GM10248 (cell line): ENCODE data around the gene ADTRP.

Experiments
- CTCF ChIA-PET: fragments of 300-600 bp; sonication (Branson Sonifier 250); formaldehyde crosslinking; extraction: SDS; loops from one replicate; lab custom pipeline; 2021; ENCODE audit warnings: antibody characterized with exemption; lab: Yijun Ruan, JAX
- POLR2A ChIA-PET: fragments of 350-650 bp; sonication (Branson Sonifier 250); formaldehyde crosslinking; extraction: SDS; loops from one replicate; lab custom pipeline; 2020; ENCODE audit warnings: antibody characterized with exemption; lab: Yijun Ruan, JAX
- DNase-seq: peaks from one replicate; pipeline ENCODE4 v3.0.0; 2012; ENCODE audit errors: extremely low spot score
- TF ChIP-seq, protein P1 (sequence below): IDR thresholded peaks from 2 replicates; pipeline ENCODE4 v1.5.1; 2012; ENCODE audit warnings: mild to moderate bottlenecking, low read depth; ENCODE audit errors: extremely low read depth, missing control alignments, control extremely low read depth

The ADTRP gene

DNA sequence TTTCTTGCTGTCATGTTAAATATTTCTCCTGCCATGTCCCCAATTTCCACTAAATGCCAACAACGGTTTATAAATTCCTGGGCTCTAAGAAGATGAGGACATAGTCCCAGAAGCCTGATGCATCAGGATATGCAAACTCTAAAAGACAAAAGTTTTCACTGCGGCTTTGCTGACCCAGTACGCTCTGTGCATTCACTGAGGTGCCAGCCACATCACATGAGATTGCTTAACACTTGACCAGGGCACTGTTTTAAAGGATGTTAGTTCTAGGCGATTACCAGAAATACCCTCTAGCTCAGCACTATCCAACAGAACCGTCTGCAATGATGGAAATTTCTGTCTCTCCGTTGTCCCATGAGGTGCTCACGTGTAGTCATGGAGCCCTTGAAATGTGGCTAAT is 19.9 kb upstream of the ADTRP start:
- POLR2A ChIA-PET = interaction anchor here (1.3 kb wide), 1 partner anchor 13 kb away, joined by 3 read pairs; no protein-coding TSS in a partner anchor
- DNase-seq = no peak
- CTCF ChIA-PET = interaction anchor here (1.5 to 2.1 kb wide), 5 partner anchors 8 to 21 kb away, joined by 4 to 6 read pairs (median 6); no protein-coding TSS in a partner anchor
- TF ChIP-seq, protein P1, sequence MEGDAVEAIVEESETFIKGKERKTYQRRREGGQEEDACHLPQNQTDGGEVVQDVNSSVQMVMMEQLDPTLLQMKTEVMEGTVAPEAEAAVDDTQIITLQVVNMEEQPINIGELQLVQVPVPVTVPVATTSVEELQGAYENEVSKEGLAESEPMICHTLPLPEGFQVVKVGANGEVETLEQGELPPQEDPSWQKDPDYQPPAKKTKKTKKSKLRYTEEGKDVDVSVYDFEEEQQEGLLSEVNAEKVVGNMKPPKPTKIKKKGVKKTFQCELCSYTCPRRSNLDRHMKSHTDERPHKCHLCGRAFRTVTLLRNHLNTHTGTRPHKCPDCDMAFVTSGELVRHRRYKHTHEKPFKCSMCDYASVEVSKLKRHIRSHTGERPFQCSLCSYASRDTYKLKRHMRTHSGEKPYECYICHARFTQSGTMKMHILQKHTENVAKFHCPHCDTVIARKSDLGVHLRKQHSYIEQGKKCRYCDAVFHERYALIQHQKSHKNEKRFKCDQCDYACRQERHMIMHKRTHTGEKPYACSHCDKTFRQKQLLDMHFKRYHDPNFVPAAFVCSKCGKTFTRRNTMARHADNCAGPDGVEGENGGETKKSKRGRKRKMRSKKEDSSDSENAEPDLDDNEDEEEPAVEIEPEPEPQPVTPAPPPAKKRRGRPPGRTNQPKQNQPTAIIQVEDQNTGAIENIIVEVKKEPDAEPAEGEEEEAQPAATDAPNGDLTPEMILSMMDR = no peak

DNA sequence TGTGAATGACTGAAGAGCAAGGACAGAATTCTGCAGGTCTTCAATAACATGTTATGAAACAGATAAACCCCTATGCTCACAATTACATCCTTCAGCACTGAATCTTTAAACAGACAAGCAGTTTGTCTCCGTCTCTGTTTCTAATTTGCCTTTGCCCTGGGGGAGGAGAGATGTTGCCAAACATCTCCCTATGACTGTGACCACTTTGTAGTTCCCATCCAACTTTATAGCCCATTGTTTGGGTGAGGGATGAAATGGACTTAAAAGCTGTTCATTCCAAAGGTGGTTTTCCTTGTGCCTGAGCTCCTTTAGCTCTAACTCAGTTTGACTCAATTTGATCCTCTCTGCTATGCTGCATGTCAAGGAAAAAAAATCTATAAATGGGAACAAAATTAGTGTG is 19.5 kb upstream of the ADTRP start:
- TF ChIP-seq, protein P1 = no peak
- ChIA-PET POLR2A (no interaction called here), CTCF (interaction anchor here (1.5 to 2.1 kb wide), 4 partner anchors 9 to 21 kb away, joined by 4 to 6 read pairs (median 5); no protein-coding TSS in a partner anchor)
- no peak for DNase-seq

DNA sequence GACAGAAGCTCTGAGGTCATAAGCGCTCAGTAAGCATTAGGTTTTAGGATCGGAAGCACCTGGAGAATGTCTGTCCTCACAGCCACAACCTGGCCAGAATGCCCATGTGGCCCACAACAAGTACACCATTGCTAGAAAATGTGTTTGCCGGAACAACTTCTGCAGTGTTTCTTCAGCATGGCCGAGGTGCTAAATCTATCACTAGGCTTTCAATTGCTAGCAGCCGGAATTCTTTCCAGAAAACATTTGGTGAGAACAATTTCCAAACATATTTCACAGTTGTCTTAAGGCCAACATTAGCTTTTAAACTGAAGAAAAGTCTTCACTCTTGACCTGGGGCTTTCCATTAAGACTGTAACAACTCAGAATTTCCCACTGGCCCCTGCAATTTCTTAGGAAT is 18.2 kb upstream of the ADTRP start:
- ChIA-PET POLR2A (no interaction called here), CTCF (interaction anchor here (1.6 kb wide), 1 partner anchor 29 kb away, joined by 4 read pairs; no protein-coding TSS in a partner anchor)
- DNase-seq = no peak
- TF ChIP-seq, protein P1 = no peak

DNA sequence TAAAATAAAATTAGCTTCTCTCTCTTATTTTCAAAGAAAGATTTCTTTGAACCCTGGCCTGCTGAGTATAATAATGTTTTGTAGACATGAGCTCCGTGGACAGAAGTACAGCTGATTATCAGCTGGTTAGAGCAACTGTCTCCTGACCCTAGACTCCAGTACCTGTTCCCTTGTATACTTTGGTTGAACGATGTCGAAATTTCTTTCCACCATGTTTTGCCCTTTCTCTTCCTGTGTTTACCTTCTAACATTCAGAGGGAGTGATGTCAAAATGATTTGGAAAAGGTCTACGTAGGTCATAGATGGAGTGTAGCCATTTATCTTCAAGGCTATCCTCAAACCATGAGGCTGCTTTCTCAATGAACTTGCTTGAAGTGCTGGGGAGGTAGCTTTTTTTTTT is 16.8 kb upstream of the ADTRP start:
- ChIA-PET CTCF (interaction anchor here (0.6 to 0.8 kb wide), 5 partner anchors 9 to 20 kb away, joined by 3 to 6 read pairs (median 3); no protein-coding TSS in a partner anchor), POLR2A (no interaction called here)
- DNase-seq = no peak
- TF ChIP-seq, protein P1 = no peak

GRCh38 chr6:11793277-11793676 is 14.7 kb upstream of the ADTRP start:
- DNase-seq = no peak
- CTCF ChIA-PET = no interaction called here
- TF ChIP-seq, protein P1 = no peak
- POLR2A ChIA-PET = no interaction called here

- POLR2A ChIA-PET = no interaction called here
- no peak for DNase-seq
- CTCF ChIA-PET = interaction anchor here (2.1 kb wide), 1 partner anchor 8 kb away, joined by 6 read pairs; no protein-coding TSS in a partner anchor
- TF ChIP-seq, protein P1 = no peak
Observed at GRCh38 chr6:11791354-11792107, 12.9 kb upstream of the ADTRP start.
